ENCODE results near the gene SPEN. TPM values are rescaled to one million over a fixed set of nuclear protein-coding genes. Genes with fewer than 3 reads are reported as not detected.

SPEN gene
- total and polyA plus RNA-seq, 9 of the 15 experiments (the other 6 are each of a cell fraction or from before 2014, with no cell fraction given), result 5.7 to 87.5 (median 27.2) TPM

GRCh38 chr1:15952317-15953258 lies 105.1 kb downstream of the SPEN start (continued):
- peak; percentile 84; the same call in 1 of the 2 replicates for TF ChIP-seq ZNF609 (CRISPR knock-in tag; IDR thresholded peaks at IDR 0.05; ENCODE audit: borderline replicate concordance)
- no peak for TF ChIP-seq ESRRB (CRISPR knock-in tag; IDR thresholded peaks at IDR 0.05; ENCODE audit: borderline replicate concordance)
- no peak for TF ChIP-seq USF2 (CRISPR knock-in tag; IDR thresholded peaks at IDR 0.05)
- TF ChIP-seq ZFP30 (CRISPR knock-in tag; IDR thresholded peaks at IDR 0.05; ENCODE audit: borderline replicate concordance), result no peak
- peak; percentile 98 for TF ChIP-seq RNF2 (IDR thresholded peaks at IDR 0.05)
- peak; percentile 91 for TF ChIP-seq MTA1 (IDR thresholded peaks at IDR 0.05; ENCODE audit: borderline replicate concordance)
- peak; percentile 99 for TF ChIP-seq TFAP4 (CRISPR knock-in tag; IDR thresholded peaks at IDR 0.05; ENCODE audit: borderline replicate concordance)
- no peak for TF ChIP-seq ZNF23 (CRISPR knock-in tag; IDR thresholded peaks at IDR 0.05)
- TF ChIP-seq RNF219 (CRISPR knock-in tag; IDR thresholded peaks at IDR 0.05), result no peak
- TF ChIP-seq RBM25 (IDR thresholded peaks at IDR 0.05; ENCODE audit: low read depth, low read length, severe bottlenecking), result no peak
- TF ChIP-seq VEZF1 (CRISPR knock-in tag; IDR thresholded peaks at IDR 0.05), result peak; percentile 65

All from K562 (cell line).